HEK293T (cell line): Measurements from ENCODE around the gene BOLA3.

Source experiments
- CTCF ChIA-PET: fragments of 350-600 bp; formaldehyde crosslinking; extraction: SDS; loops from one replicate; lab custom pipeline; 2021; ENCODE audit warnings: antibody characterized with exemption, inconsistent platforms; lab: Yijun Ruan, JAX
- POLR2A ChIA-PET: fragments of 350-600 bp; formaldehyde crosslinking; extraction: SDS; loops from one replicate; lab custom pipeline; 2020; ENCODE audit warnings: antibody characterized with exemption, inconsistent platforms; lab: Yijun Ruan, JAX
- DNase-seq: peaks from one replicate; pipeline ENCODE4 v3.0.0; 2012; ENCODE audit warnings: mixed read lengths; ENCODE audit errors: extremely low spot score
- ARNT ChIP-seq: fragments of 450-650 bp; IDR thresholded peaks from 2 replicates; pipeline ENCODE4 v1.6.1; 2017; ENCODE audit warnings: mild to moderate bottlenecking
- BHLHE40 ChIP-seq: fragments of 450-650 bp; IDR thresholded peaks from 2 replicates; pipeline ENCODE4 v1.6.1; 2016; ENCODE audit warnings: mild to moderate bottlenecking, moderate library complexity, borderline replicate concordance
- CTBP1 ChIP-seq: fragments of 450-650 bp; IDR thresholded peaks from 2 replicates; pipeline ENCODE4 v1.6.1; 2016; ENCODE audit warnings: borderline replicate concordance
- ELF4 ChIP-seq: fragments of 450-650 bp; IDR thresholded peaks from 2 replicates; pipeline ENCODE4 v1.6.1; 2017; ENCODE audit warnings: antibody characterized with exemption
- FOXA1 ChIP-seq: fragments of 450-650 bp; IDR thresholded peaks from 2 replicates; pipeline ENCODE4 v1.6.1; 2016; ENCODE audit warnings: mild to moderate bottlenecking
- FOXK2 ChIP-seq: fragments of 450-650 bp; IDR thresholded peaks from 2 replicates; pipeline ENCODE4 v1.6.1; 2016; ENCODE audit warnings: mild to moderate bottlenecking
- FOXM1 ChIP-seq: fragments of 450-650 bp; IDR thresholded peaks from 2 replicates; pipeline ENCODE4 v1.6.1; 2017; ENCODE audit warnings: mild to moderate bottlenecking, borderline replicate concordance
- HDGF ChIP-seq: fragments of 450-650 bp; IDR thresholded peaks from 2 replicates; pipeline ENCODE4 v1.6.1; 2017; ENCODE audit warnings: antibody characterized with exemption, borderline replicate concordance
- L3MBTL2 ChIP-seq: fragments of 450-650 bp; conservative IDR thresholded peaks from 2 replicates; pipeline ENCODE4 v1.6.1; 2016; ENCODE audit warnings: mild to moderate bottlenecking
- LEF1 ChIP-seq: fragments of 450-650 bp; IDR thresholded peaks from 2 replicates; pipeline ENCODE4 v1.6.1; 2017; ENCODE audit warnings: mild to moderate bottlenecking, borderline replicate concordance
- NFRKB ChIP-seq: fragments of 450-650 bp; IDR thresholded peaks from 2 replicates; pipeline ENCODE4 v1.6.1; 2016; ENCODE audit warnings: mild to moderate bottlenecking, moderate library complexity
- PKNOX1 ChIP-seq: fragments of 450-650 bp; IDR thresholded peaks from 2 replicates; pipeline ENCODE4 v1.6.1; 2016
- SP1 ChIP-seq: fragments of 450-650 bp; IDR thresholded peaks from 2 replicates; pipeline ENCODE4 v1.6.1; 2017
- SUZ12 ChIP-seq: fragments of 450-650 bp; IDR thresholded peaks from 2 replicates; pipeline ENCODE4 v1.6.1; 2016; ENCODE audit warnings: mild to moderate bottlenecking
- TARDBP ChIP-seq: fragments of 450-650 bp; IDR thresholded peaks from 2 replicates; pipeline ENCODE4 v1.6.1; 2016
- ZNF384 ChIP-seq: fragments of 450-650 bp; IDR thresholded peaks from 2 replicates; pipeline ENCODE4 v1.6.1; 2016

BOLA3 gene

GRCh38 chr2:74107071-74107470, 40.6 kb downstream of the BOLA3 start:
- TF ChIP-seq FOXK2 (no peak), L3MBTL2 (no peak), LEF1 (no peak), SP1 (no peak), SUZ12 (no peak), NFRKB (no peak)
- DNase-seq: no peak
- CTCF ChIA-PET: no interaction called here
- POLR2A ChIA-PET: no interaction called here

- ChIA-PET POLR2A (no interaction called here), CTCF (no interaction called here)
- no peak for DNase-seq
- TF ChIP-seq ZNF384 (no peak), SP1 (no peak), LEF1 (no peak), NFRKB (no peak), HDGF (no peak), CTBP1 (no peak)
Observed at GRCh38 chr2:74105413-74105812, 42.3 kb downstream of the BOLA3 start.

- DNase-seq: no peak
- no peak for TF ChIP-seq FOXM1
- no peak for TF ChIP-seq PKNOX1
- no peak for TF ChIP-seq BHLHE40
- no peak for TF ChIP-seq ZNF384
- no peak for TF ChIP-seq SP1
- TF ChIP-seq FOXA1: no peak
- no peak for TF ChIP-seq LEF1
- ChIA-PET POLR2A (no interaction called here), CTCF (no interaction called here)
Observed at GRCh38 chr2:74104839-74105238, 42.9 kb downstream of the BOLA3 start.

GRCh38 chr2:74103763-74104162, 43.9 kb downstream of the BOLA3 start:
- no peak for DNase-seq
- ChIA-PET POLR2A (interaction anchor here (1.4 kb wide), 1 partner anchor 16 kb away, joined by 3 read pairs; no protein-coding TSS in a partner anchor), CTCF (no interaction called here)
- no peak for TF ChIP-seq LEF1
- TF ChIP-seq ELF4: no peak
- no peak for TF ChIP-seq NFRKB
- TF ChIP-seq BHLHE40: no peak
- TF ChIP-seq L3MBTL2: no peak
- TF ChIP-seq CTBP1: no peak
- no peak for TF ChIP-seq FOXA1
- TF ChIP-seq ZNF384: no peak
- no peak for TF ChIP-seq PKNOX1
- TF ChIP-seq HDGF: no peak
- no peak for TF ChIP-seq ARNT
- no peak for TF ChIP-seq TARDBP
- no peak for TF ChIP-seq SP1
- TF ChIP-seq FOXM1: no peak
- TF ChIP-seq SUZ12: no peak
- no peak for TF ChIP-seq FOXK2

GRCh38 chr2:74102516-74102915, 45.2 kb downstream of the BOLA3 start:
- TF ChIP-seq SP1 (no peak), HDGF (no peak), SUZ12 (no peak)
- ChIA-PET POLR2A (interaction anchor here (1.4 kb wide), 1 partner anchor 18 kb away, joined by 3 read pairs; no protein-coding TSS in a partner anchor), CTCF (no interaction called here)
- DNase-seq: no peak

GRCh38 chr2:74101574-74102300, 46.0 kb downstream of the BOLA3 start:
- DNase-seq: no peak
- no peak for TF ChIP-seq LEF1
- TF ChIP-seq ELF4: no peak
- TF ChIP-seq HDGF: no peak
- TF ChIP-seq L3MBTL2: no peak
- no peak for TF ChIP-seq NFRKB
- TF ChIP-seq BHLHE40: no peak
- TF ChIP-seq SUZ12: no peak
- TF ChIP-seq PKNOX1: no peak
- ChIA-PET POLR2A (interaction anchor here (0.7 kb wide), 1 partner anchor 53 kb away, joined by 3 read pairs; no protein-coding TSS in a partner anchor), CTCF (no interaction called here)
